Muscle of leg (tissue), 16 donors: Measurements from ENCODE around the gene CHCHD2. TPM values are rescaled to one million over a fixed set of nuclear protein-coding genes. Genes with fewer than 3 reads are reported as not detected.
"Not testable (repeated sequence)": the region's sequence is repeated elsewhere in the genome, so short reads cannot be mapped to it uniquely, and the experiment has no call there.

ENCODE experiments used
- DNase-seq: peaks from one replicate; pipeline ENCODE4 v3.0.0; 2013
- H3K27ac ChIP-seq: one replicate; pipeline ENCODE4 v1.5.1; 2013; ENCODE audit warnings: mild to moderate bottlenecking, low read length, control low read depth
- H3K27me3 ChIP-seq: one replicate; pipeline ENCODE4 v1.6.1; 2013; ENCODE audit warnings: low read length; ENCODE audit not compliant: control insufficient read depth, insufficient read depth
- H3K36me3 ChIP-seq: one replicate; pipeline ENCODE4 v1.6.1; 2013; ENCODE audit warnings: low read length; ENCODE audit not compliant: control insufficient read depth, insufficient read depth
- H3K4me1 ChIP-seq: one replicate; pipeline ENCODE4 v1.6.1; 2013; ENCODE audit warnings: low read length; ENCODE audit not compliant: control insufficient read depth, insufficient read depth
- H3K4me3 ChIP-seq: one replicate; pipeline ENCODE4 v1.5.1; 2013; ENCODE audit warnings: low read length, control low read depth
- H3K9me3 ChIP-seq: replicated peaks from 2 replicates; pipeline ENCODE4 v1.6.1; 2013; ENCODE audit warnings: low read depth, low read length; ENCODE audit not compliant: control insufficient read depth
- WGBS: methylation state at CpG from one replicate; pipeline ENCODE4 v1.1.5; 2013; ENCODE audit warnings: missing lambda C conversion rate; ENCODE audit not compliant: insufficient coverage; 5-methylcytosine and 5-hydroxymethylcytosine counted together
- long read RNA-seq, 11 donors: transcript quantifications; one replicate each; lab custom pipeline, GENCODE V29; 2026
- polyA plus RNA-seq, 8 donors: library from polyadenylated mRNA; unstranded; fragments of 120-200 nt; gene quantifications; one replicate each; pipeline versions ENCODE4 v1.2.1 to v1.2.3, GENCODE V29; 2013; ENCODE audit warnings: inconsistent platforms in 1 of 8, low replicate concordance in 1 of 8; ENCODE audit not compliant: insufficient read length in 8 of 8, insufficient read depth in 1 of 8
- total RNA-seq: library from RNA; stranded (reverse); fragments of 120-200 nt; gene quantifications from one replicate; pipeline ENCODE4 v1.2.4, GENCODE V29; 2013

CHCHD2 gene
- total RNA-seq (416 TPM), polyA plus RNA-seq (100 to 1,000 TPM; 246 to 290 (median 267) TPM)
- long read RNA-seq, donor 1, transcript CHCHD2-201 (4 exons, 901 nt), result major isoform, 101 of 122 reads
- long read RNA-seq, donor 1, partial matches to known transcripts, result 18 of 122 reads
- long read RNA-seq, donor 1, other reads (novel, unspliced or antisense), result 0 of 122 reads
- long read RNA-seq, donor 2, transcript CHCHD2-201 (4 exons, 901 nt), result major isoform, 25 of 25 reads
- long read RNA-seq, donor 2, partial matches to known transcripts, result 0 of 25 reads
- long read RNA-seq, donor 2, other reads (novel, unspliced or antisense), result 0 of 25 reads
- long read RNA-seq, donor 3, transcript CHCHD2-201 (4 exons, 901 nt), result major isoform, 153 of 216 reads
- long read RNA-seq, donor 3, partial matches to known transcripts, result 52 of 216 reads
- long read RNA-seq, donor 3, other reads (novel, unspliced or antisense), result 7 of 216 reads
- long read RNA-seq, donor 4, transcript CHCHD2-201 (4 exons, 901 nt), result major isoform, 161 of 219 reads
- long read RNA-seq, donor 4, transcript CHCHD2-202 (3 exons, 694 nt), result minor isoform, 9 of 219 reads
- long read RNA-seq, donor 4, partial matches to known transcripts, result 44 of 219 reads
- long read RNA-seq, donor 4, other reads (novel, unspliced or antisense), result 5 of 219 reads
- long read RNA-seq, donor 5, transcript CHCHD2-202 (3 exons, 694 nt), result minor isoform, 16 of 806 reads
- long read RNA-seq, donor 5, transcript CHCHD2-201 (4 exons, 901 nt), result major isoform, 554 of 806 reads
- long read RNA-seq, donor 5, partial matches to known transcripts, result 216 of 806 reads
- long read RNA-seq, donor 5, other reads (novel, unspliced or antisense), result 20 of 806 reads
- long read RNA-seq, donor 6, transcript CHCHD2-201 (4 exons, 901 nt), result major isoform, 540 of 678 reads
- long read RNA-seq, donor 6, transcript CHCHD2-202 (3 exons, 694 nt), result minor isoform, 16 of 678 reads
- long read RNA-seq, donor 6, partial matches to known transcripts, result 103 of 678 reads
- long read RNA-seq, donor 6, other reads (novel, unspliced or antisense), result 19 of 678 reads
- long read RNA-seq, donor 7, transcript CHCHD2-201 (4 exons, 901 nt), result major isoform, 328 of 420 reads
- long read RNA-seq, donor 7, transcript CHCHD2-202 (3 exons, 694 nt), result minor isoform, 8 of 420 reads
- long read RNA-seq, donor 7, partial matches to known transcripts, result 73 of 420 reads
- long read RNA-seq, donor 7, other reads (novel, unspliced or antisense), result 11 of 420 reads
- long read RNA-seq, donor 8, transcript CHCHD2-201 (4 exons, 901 nt), result major isoform, 193 of 291 reads
- long read RNA-seq, donor 8, partial matches to known transcripts, result 86 of 291 reads
- long read RNA-seq, donor 8, other reads (novel, unspliced or antisense), result 10 of 291 reads
- long read RNA-seq, donor 9, transcript CHCHD2-202 (3 exons, 694 nt), result minor isoform, 13 of 282 reads
- long read RNA-seq, donor 9, transcript CHCHD2-201 (4 exons, 901 nt), result major isoform, 197 of 282 reads
- long read RNA-seq, donor 9, partial matches to known transcripts, result 66 of 282 reads
- long read RNA-seq, donor 9, other reads (novel, unspliced or antisense), result 6 of 282 reads
- long read RNA-seq, donor 10, transcript CHCHD2-201 (4 exons, 901 nt), result major isoform, 295 of 398 reads
- long read RNA-seq, donor 10, transcript CHCHD2-202 (3 exons, 694 nt), result minor isoform, 9 of 398 reads
- long read RNA-seq, donor 10, partial matches to known transcripts, result 94 of 398 reads
- long read RNA-seq, donor 10, other reads (novel, unspliced or antisense), result 0 of 398 reads
- long read RNA-seq, donor 11, transcript CHCHD2-201 (4 exons, 901 nt), result major isoform, 238 of 344 reads
- long read RNA-seq, donor 11, transcript CHCHD2-202 (3 exons, 694 nt), result minor isoform, 10 of 344 reads
- long read RNA-seq, donor 11, partial matches to known transcripts, result 89 of 344 reads
- long read RNA-seq, donor 11, other reads (novel, unspliced or antisense), result 7 of 344 reads

DNA sequence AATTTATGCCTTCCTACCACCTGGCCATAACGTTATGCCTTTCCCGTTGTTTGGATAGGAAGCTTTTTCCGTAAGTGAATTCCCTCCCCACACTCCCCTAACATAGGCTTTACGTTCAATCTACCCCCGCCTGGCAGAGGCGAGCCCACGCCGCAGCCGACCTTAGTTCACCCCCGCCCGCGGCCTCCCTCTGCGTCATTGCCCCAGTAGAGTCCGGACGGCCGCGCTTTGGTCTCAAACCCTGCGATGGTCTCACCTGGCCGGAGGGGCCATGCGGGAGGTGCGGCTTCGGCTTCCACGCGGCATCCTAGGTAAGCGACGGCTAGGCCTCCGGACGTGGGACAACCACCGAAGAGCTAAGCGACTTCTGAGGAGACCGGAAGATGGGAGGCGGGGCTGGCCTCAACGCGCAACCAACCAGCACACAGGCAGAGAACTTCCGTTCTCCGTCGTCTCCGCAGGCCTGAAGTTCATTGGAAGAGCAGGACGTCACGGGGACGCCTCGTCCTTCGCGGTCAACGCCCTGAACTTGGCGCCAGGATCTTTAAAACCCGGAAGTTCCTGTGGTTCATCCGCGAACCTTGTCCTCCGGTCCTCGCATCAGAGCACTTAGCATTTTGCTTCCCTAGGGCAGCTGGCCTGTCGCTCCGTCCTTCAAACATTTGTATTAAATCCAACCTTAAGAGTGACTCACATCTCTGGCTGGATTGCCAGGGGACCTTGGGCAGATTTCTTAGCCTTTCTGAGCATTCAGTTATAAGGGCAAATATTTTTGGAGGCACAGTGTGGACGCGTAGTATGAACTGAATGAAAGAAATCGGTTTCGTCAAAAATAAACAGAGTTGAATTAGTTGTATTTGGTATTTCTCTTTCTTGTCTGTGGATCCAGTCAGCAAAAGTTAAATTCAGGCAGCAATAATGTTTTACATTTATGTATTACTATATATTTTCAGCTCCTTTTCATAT is at the start of gene CHCHD2:
CHCHD2 (minus strand) TSS at position 369 of the 966 bp plus-strand sequence; CDS start at position 306, 63 bp downstream.
- Histone ChIP-seq H3K4me3 (peak within 1 kb of the TSS; percentile 81), H3K27ac (peak within 1 kb of the TSS; percentile 94), H3K4me1 (peaks cover 3% of the 10 kb centered on the region), H3K9me3 (no peaks in the 10 kb centered on the region), H3K36me3 (peaks cover 27% of the 10 kb centered on the region), H3K27me3 (no peaks in the 10 kb centered on the region)
- WGBS, result 0% methylated on average over 51 of the region's 57 CpGs
- peak; percentile 100 for DNase-seq

GRCh38 chr7:56131062-56131461 is 24.8 kb upstream of the CHCHD2 start:
- not testable (repeated sequence) for H3K27me3 ChIP-seq, H3K4me3 ChIP-seq, H3K36me3 ChIP-seq, H3K9me3 ChIP-seq, H3K4me1 ChIP-seq, DNase-seq, H3K27ac ChIP-seq
- no CpG with 5 or more reads among the region's 2 CpGs for WGBS

- WGBS, result 57% methylated on average over 1 of the region's 7 CpGs
- H3K4me1 ChIP-seq, result peaks cover 3% of the 10 kb centered on the region
- DNase-seq, result no peak
Observed at GRCh38 chr7:56127241-56127975, 21.1 kb upstream of the CHCHD2 start.

DNA sequence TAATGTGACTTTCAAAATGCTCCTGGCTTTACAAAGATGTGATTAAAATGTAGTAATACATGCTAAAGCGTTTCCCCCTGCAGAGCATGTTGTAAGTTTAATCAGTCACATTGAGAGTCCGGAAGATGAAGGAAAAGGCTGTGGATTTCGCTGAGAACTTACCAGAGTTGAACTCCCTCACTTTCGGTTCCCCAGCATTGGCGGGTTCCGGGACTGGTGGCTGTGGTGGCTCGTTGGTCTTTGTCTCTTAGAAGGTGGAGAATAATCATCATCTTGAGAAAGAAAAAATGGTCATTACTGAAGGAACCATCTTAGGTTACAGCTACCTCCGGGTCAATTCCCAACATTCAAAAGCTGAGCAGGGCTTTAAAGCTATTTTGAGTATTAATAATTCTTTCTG is 19.6 kb upstream of the CHCHD2 start:
- H3K4me1 ChIP-seq, result peaks cover 3% of the 10 kb centered on the region
- no peaks in the 10 kb centered on the region for H3K27me3 ChIP-seq
- no peak overlapping the region for H3K4me3 ChIP-seq
- WGBS, result 40% methylated on average over 1 of the region's 8 CpGs
- DNase-seq, result no peak
- H3K9me3 ChIP-seq, result no peaks in the 10 kb centered on the region
- H3K36me3 ChIP-seq, result no peaks in the 10 kb centered on the region
- H3K27ac ChIP-seq, result no peak overlapping the region

More at GRCh38 chr7:56127241-56127975, 21.1 kb upstream of the CHCHD2 start:
- no peaks in the 10 kb centered on the region for H3K36me3 ChIP-seq
- H3K27ac ChIP-seq, result no peak overlapping the region
- no peak overlapping the region for H3K4me3 ChIP-seq
- no peaks in the 10 kb centered on the region for H3K27me3 ChIP-seq
- H3K9me3 ChIP-seq, result no peaks in the 10 kb centered on the region

- Histone ChIP-seq H3K36me3 (no peaks in the 10 kb centered on the region), H3K27ac (no peak overlapping the region), H3K4me3 (no peak overlapping the region), H3K9me3 (no peaks in the 10 kb centered on the region), H3K27me3 (no peaks in the 10 kb centered on the region), H3K4me1 (peaks cover 3% of the 10 kb centered on the region)
- DNase-seq, result no peak
- WGBS, result 80% methylated on average over 4 of the region's 6 CpGs
Observed at GRCh38 chr7:56124981-56125380, 18.7 kb upstream of the CHCHD2 start.

DNA sequence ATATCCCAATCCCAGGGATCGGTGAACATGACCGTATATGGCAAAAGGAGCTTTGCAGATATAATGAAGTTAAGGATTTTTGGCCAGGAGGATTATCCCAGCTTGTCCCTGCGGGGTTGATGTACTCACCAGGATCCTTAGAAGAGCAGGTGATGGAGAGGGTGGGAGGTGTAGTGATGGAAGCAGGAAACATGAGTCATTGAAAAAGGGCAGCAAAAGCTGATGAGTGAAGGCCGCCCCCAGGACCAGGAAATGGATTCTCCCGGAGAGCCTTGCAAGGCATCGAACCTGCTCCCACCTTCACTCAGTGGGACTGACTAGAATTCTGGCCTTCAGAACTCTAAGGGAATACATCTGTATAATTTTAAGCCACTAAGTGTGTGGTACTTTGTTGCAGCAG is 15.2 kb upstream of the CHCHD2 start:
- DNase-seq, result no peak
- Histone ChIP-seq H3K27ac (no peak overlapping the region), H3K36me3 (no peaks in the 10 kb centered on the region), H3K4me3 (no peak overlapping the region), H3K4me1 (no peaks in the 10 kb centered on the region), H3K9me3 (no peaks in the 10 kb centered on the region), H3K27me3 (peaks cover 10% of the 10 kb centered on the region)
- WGBS, result 54% methylated on average over 4 of the region's 6 CpGs

DNA sequence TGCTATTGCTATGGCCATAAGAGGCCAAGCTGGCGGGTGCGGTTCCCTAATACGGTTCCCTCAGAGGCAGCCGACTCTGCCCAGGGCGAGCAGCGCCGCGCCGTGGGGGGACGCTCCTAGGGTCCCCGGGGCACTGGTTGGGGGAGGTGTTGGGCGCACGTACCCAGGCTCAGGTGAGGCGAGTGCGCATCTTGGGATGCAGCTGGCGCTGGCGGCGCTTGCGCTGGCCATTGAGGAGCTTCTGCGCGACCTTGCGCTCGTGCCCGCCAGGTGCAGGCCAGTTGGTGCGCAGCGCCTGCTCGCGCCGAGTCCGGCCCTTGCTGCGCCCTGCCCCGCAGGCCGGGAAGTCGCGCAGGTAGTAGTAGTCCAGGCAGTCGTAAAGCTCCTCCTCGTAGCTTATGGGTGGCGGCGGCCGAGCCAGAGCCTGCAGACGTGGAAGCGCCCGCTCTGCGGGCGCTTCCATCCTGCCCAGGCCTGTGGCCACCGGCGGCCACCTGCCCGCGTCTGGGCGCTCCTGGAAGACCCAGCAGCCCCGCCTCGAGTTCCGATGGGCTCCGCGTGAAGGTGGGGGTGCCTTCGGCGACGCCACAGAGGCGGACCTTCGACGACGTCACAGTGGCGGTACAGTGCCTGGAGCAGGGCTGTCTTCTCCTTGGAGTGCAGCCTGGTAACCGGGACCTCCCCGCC is 9.7 kb upstream of the CHCHD2 start, which contains the start of gene NUPR2:
NUPR2 (minus strand) TSS at position 566 of the 687 bp plus-strand sequence; CDS start at position 463, 103 bp downstream.
- Histone ChIP-seq H3K9me3 (no peaks in the 10 kb centered on the region), H3K27ac (no peak within 1 kb of the TSS), H3K27me3 (peaks cover 25% of the 10 kb centered on the region), H3K4me3 (no peak within 1 kb of the TSS), H3K4me1 (peaks cover 3% of the 10 kb centered on the region), H3K36me3 (no peaks in the 10 kb centered on the region)
- DNase-seq, result no peak
- WGBS, result 3% methylated on average over 63 of the region's 65 CpGs
